HEK293 (cell line): ENCODE results near the gene CDC5L.
A peak's percentile ranks its signal among the peaks of the same experiment; 100 is the strongest.

Experiments
- CTCF ChIA-PET: fragments of 350-600 bp; formaldehyde crosslinking; extraction: SDS; loops from one replicate; lab custom pipeline; 2021; ENCODE audit warnings: antibody characterized with exemption; lab: Yijun Ruan, JAX
- POLR2A ChIA-PET: fragments of 300-600 bp; formaldehyde crosslinking; extraction: SDS; loops from one replicate; lab custom pipeline; 2020; ENCODE audit warnings: antibody characterized with exemption, inconsistent platforms; lab: Yijun Ruan, JAX
- H3K27ac ChIP-seq: fragments of 200-500 bp; sonication (Bioruptor generic); 2 replicates; pipeline ENCODE4 v1.5.1; 2014; ENCODE audit warnings: low read depth, low read length, control low read depth, inconsistent platforms; ENCODE audit errors: extremely low read depth
- H3K36me3 ChIP-seq, 2 experiments: fragments of 200-500 bp in 1 of 2; sonication (Bioruptor generic) in 1 of 2; 1 replicate in 1 of 2; 2 replicates in 1 of 2; pipeline ENCODE4 v1.5.1; 2014 to 2017; ENCODE audit warnings: inconsistent platforms in 2 of 2, low read length in 2 of 2; ENCODE audit not compliant: control insufficient read depth in 2 of 2, insufficient read depth in 1 of 2
- H3K4me1 ChIP-seq: fragments of 200-500 bp; sonication (Bioruptor generic); 2 replicates; pipeline ENCODE4 v1.5.1; 2014; ENCODE audit warnings: mild to moderate bottlenecking, low read length, inconsistent platforms; ENCODE audit not compliant: control insufficient read depth, insufficient read depth
- H3K4me3 ChIP-seq: 2 replicates; pipeline ENCODE4 v1.5.1; 2011; ENCODE audit warnings: low read depth, mild to moderate bottlenecking, control low read depth, low read length, moderate library complexity
- H3K9me3 ChIP-seq: fragments of 200-500 bp; sonication (Bioruptor generic); 2 replicates; pipeline ENCODE4 v1.5.1; 2014; ENCODE audit warnings: low read depth, low read length, inconsistent platforms; ENCODE audit not compliant: control insufficient read depth, insufficient read depth
- EGR2 ChIP-seq: fragments of 450-650 bp; formaldehyde crosslinking; IDR thresholded peaks from 2 replicates; pipeline ENCODE4 v1.5.1; 2016; ENCODE audit warnings: low read depth, missing biosample characterization, missing genetic modification characterization
- FEZF1 ChIP-seq: fragments of 450-650 bp; formaldehyde crosslinking; IDR thresholded peaks from 2 replicates; pipeline ENCODE4 v1.5.1; 2016; ENCODE audit warnings: missing biosample characterization, missing genetic modification characterization
- RBAK ChIP-seq: fragments of 450-650 bp; formaldehyde crosslinking; IDR thresholded peaks from 2 replicates; pipeline ENCODE4 v1.5.1; 2016; ENCODE audit warnings: missing biosample characterization, missing genetic modification characterization
- SCRT2 ChIP-seq: fragments of 450-650 bp; formaldehyde crosslinking; IDR thresholded peaks from 2 replicates; pipeline ENCODE4 v1.5.1; 2016; ENCODE audit warnings: missing biosample characterization, missing genetic modification characterization
- SP2 ChIP-seq: fragments of 450-650 bp; formaldehyde crosslinking; IDR thresholded peaks from 2 replicates; pipeline ENCODE4 v1.5.1; 2016; ENCODE audit warnings: missing biosample characterization, missing genetic modification characterization
- SP7 ChIP-seq: fragments of 450-650 bp; formaldehyde crosslinking; IDR thresholded peaks from 2 replicates; pipeline ENCODE4 v1.5.1; 2016; ENCODE audit warnings: missing biosample characterization, missing genetic modification characterization
- ZBTB1 ChIP-seq: fragments of 450-650 bp; formaldehyde crosslinking; IDR thresholded peaks from 2 replicates; pipeline ENCODE4 v1.5.1; 2016; ENCODE audit warnings: missing biosample characterization, missing genetic modification characterization
- ZBTB7A ChIP-seq: fragments of 450-650 bp; formaldehyde crosslinking; IDR thresholded peaks from 2 replicates; pipeline ENCODE4 v1.5.1; 2016; ENCODE audit warnings: low read depth, missing biosample characterization, missing genetic modification characterization
- ZFHX2 ChIP-seq: fragments of 450-650 bp; formaldehyde crosslinking; conservative IDR thresholded peaks from 2 replicates; pipeline ENCODE4 v1.5.1; 2016; ENCODE audit warnings: missing biosample characterization, missing genetic modification characterization
- ZIC2 ChIP-seq: fragments of 450-650 bp; formaldehyde crosslinking; IDR thresholded peaks from 2 replicates; pipeline ENCODE4 v1.5.1; 2016; ENCODE audit warnings: missing biosample characterization, missing genetic modification characterization
- ZNF155 ChIP-seq: fragments of 450-650 bp; formaldehyde crosslinking; IDR thresholded peaks from 2 replicates; pipeline ENCODE4 v1.5.1; 2016; ENCODE audit warnings: missing biosample characterization, missing genetic modification characterization
- ZNF174 ChIP-seq: fragments of 450-650 bp; formaldehyde crosslinking; IDR thresholded peaks from 2 replicates; pipeline ENCODE4 v1.5.0; 2017; ENCODE audit warnings: missing biosample characterization, mild to moderate bottlenecking, missing genetic modification characterization
- ZNF211 ChIP-seq: fragments of 450-650 bp; formaldehyde crosslinking; IDR thresholded peaks from 2 replicates; pipeline ENCODE4 v1.5.1; 2016; ENCODE audit warnings: low read depth, missing biosample characterization, missing genetic modification characterization
- ZNF24 ChIP-seq: fragments of 450-650 bp; formaldehyde crosslinking; IDR thresholded peaks from 2 replicates; pipeline ENCODE4 v1.5.1; 2016; ENCODE audit warnings: missing biosample characterization, missing genetic modification characterization
- ZNF324 ChIP-seq: fragments of 450-650 bp; formaldehyde crosslinking; IDR thresholded peaks from 2 replicates; pipeline ENCODE4 v1.5.1; 2016; ENCODE audit warnings: missing biosample characterization, missing genetic modification characterization
- ZNF404 ChIP-seq: fragments of 450-650 bp; formaldehyde crosslinking; IDR thresholded peaks from 2 replicates; pipeline ENCODE4 v1.5.1; 2017; ENCODE audit warnings: missing biosample characterization, missing genetic modification characterization
- ZNF549 ChIP-seq: fragments of 450-650 bp; IDR thresholded peaks from 2 replicates; pipeline ENCODE4 v1.5.1; 2018; ENCODE audit warnings: missing biosample characterization, missing genetic modification characterization, mild to moderate bottlenecking, inconsistent platforms, moderate library complexity
- ZNF560 ChIP-seq: fragments of 450-650 bp; formaldehyde crosslinking; IDR thresholded peaks from 2 replicates; pipeline ENCODE4 v1.5.1; 2017; ENCODE audit warnings: missing biosample characterization, missing genetic modification characterization, borderline replicate concordance
- ZNF596 ChIP-seq: fragments of 450-650 bp; IDR thresholded peaks from 2 replicates; pipeline ENCODE4 v1.5.0; 2018; ENCODE audit warnings: missing biosample characterization, mild to moderate bottlenecking, missing genetic modification characterization, moderate library complexity
- ZNF658 ChIP-seq: fragments of 450-650 bp; formaldehyde crosslinking; IDR thresholded peaks from 2 replicates; pipeline ENCODE4; 2016; ENCODE audit warnings: missing biosample characterization, missing genetic modification characterization
- ZNF768 ChIP-seq: fragments of 450-650 bp; formaldehyde crosslinking; IDR thresholded peaks from 2 replicates; pipeline ENCODE4 v1.5.1; 2018; ENCODE audit warnings: missing biosample characterization, mild to moderate bottlenecking, missing genetic modification characterization
- ZSCAN16 ChIP-seq: fragments of 450-650 bp; formaldehyde crosslinking; IDR thresholded peaks from 2 replicates; pipeline ENCODE4 v1.5.1; 2016; ENCODE audit warnings: missing biosample characterization, missing genetic modification characterization
- TF ChIP-seq, protein P1 (sequence below): fragments of 450-650 bp; formaldehyde crosslinking; IDR thresholded peaks from 2 replicates; pipeline ENCODE4 v1.5.1; 2016; ENCODE audit warnings: missing biosample characterization, missing genetic modification characterization
- TF ChIP-seq, protein P2 (sequence below): fragments of 450-650 bp; formaldehyde crosslinking; IDR thresholded peaks from 2 replicates; pipeline ENCODE4 v1.5.1; 2016; ENCODE audit warnings: missing biosample characterization, missing genetic modification characterization
- TF ChIP-seq, protein P3 (sequence below): fragments of 450-650 bp; formaldehyde crosslinking; IDR thresholded peaks from 2 replicates; pipeline ENCODE4 v1.5.1; 2017; ENCODE audit warnings: missing biosample characterization, missing genetic modification characterization

The CDC5L gene

DNA sequence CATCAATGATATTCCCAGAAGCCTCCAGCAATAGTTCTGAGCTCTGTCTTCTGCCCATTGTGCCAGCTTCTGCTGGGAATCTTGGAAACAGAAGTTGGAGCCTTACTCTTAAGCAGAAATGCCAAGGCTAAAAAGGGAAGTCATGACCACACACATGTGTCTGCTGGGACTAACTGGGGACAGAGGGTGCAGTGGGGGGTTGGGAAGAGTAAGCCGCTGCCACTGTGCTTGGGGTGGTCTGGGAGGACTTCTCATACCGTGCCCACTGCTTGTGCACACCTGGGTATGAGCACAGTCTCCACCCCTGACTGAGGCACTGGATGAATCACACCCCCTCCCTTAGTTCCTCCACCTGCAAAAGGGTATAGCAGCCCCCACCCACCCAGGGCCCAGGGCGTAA lies 90.7 kb downstream of the CDC5L start (continued):
- TF ChIP-seq FEZF1 (tag by site-specific recombination) (no peak), ZNF155 (tag by site-specific recombination) (no peak), SCRT2 (tag by site-specific recombination) (no peak), ZNF404 (tag by site-specific recombination) (no peak), RBAK (tag by site-specific recombination) (no peak), ZNF549 (tag by site-specific recombination) (no peak)
- TF ChIP-seq, protein P1, sequence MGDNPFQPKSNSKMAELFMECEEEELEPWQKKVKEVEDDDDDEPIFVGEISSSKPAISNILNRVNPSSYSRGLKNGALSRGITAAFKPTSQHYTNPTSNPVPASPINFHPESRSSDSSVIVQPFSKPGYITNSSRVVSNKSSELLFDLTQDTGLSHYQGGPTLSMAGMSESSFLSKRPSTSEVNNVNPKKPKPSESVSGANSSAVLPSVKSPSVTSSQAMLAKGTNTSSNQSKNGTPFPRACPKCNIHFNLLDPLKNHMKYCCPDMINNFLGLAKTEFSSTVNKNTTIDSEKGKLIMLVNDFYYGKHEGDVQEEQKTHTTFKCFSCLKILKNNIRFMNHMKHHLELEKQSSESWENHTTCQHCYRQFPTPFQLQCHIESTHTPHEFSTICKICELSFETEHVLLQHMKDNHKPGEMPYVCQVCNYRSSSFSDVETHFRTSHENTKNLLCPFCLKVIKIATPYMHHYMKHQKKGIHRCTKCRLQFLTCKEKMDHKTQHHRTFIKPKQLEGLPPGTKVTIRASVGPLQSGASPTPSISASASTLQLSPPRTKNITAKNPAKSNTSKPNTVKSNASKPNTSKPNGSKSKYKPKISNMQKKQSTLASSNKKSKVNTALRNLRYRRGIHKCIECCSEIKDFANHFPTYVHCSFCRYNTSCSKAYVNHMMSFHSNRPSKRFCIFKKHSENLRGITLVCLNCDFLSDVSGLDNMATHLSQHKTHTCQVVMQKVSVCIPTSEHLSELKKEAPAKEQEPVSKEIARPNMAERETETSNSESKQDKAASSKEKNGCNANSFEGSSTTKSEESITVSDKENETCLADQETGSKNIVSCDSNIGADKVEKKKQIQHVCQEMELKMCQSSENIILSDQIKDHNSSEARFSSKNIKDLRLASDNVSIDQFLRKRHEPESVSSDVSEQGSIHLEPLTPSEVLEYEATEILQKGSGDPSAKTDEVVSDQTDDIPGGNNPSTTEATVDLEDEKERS (tag by site-specific recombination): no peak
- TF ChIP-seq, protein P2, sequence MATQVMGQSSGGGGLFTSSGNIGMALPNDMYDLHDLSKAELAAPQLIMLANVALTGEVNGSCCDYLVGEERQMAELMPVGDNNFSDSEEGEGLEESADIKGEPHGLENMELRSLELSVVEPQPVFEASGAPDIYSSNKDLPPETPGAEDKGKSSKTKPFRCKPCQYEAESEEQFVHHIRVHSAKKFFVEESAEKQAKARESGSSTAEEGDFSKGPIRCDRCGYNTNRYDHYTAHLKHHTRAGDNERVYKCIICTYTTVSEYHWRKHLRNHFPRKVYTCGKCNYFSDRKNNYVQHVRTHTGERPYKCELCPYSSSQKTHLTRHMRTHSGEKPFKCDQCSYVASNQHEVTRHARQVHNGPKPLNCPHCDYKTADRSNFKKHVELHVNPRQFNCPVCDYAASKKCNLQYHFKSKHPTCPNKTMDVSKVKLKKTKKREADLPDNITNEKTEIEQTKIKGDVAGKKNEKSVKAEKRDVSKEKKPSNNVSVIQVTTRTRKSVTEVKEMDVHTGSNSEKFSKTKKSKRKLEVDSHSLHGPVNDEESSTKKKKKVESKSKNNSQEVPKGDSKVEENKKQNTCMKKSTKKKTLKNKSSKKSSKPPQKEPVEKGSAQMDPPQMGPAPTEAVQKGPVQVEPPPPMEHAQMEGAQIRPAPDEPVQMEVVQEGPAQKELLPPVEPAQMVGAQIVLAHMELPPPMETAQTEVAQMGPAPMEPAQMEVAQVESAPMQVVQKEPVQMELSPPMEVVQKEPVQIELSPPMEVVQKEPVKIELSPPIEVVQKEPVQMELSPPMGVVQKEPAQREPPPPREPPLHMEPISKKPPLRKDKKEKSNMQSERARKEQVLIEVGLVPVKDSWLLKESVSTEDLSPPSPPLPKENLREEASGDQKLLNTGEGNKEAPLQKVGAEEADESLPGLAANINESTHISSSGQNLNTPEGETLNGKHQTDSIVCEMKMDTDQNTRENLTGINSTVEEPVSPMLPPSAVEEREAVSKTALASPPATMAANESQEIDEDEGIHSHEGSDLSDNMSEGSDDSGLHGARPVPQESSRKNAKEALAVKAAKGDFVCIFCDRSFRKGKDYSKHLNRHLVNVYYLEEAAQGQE: no peak

DNA sequence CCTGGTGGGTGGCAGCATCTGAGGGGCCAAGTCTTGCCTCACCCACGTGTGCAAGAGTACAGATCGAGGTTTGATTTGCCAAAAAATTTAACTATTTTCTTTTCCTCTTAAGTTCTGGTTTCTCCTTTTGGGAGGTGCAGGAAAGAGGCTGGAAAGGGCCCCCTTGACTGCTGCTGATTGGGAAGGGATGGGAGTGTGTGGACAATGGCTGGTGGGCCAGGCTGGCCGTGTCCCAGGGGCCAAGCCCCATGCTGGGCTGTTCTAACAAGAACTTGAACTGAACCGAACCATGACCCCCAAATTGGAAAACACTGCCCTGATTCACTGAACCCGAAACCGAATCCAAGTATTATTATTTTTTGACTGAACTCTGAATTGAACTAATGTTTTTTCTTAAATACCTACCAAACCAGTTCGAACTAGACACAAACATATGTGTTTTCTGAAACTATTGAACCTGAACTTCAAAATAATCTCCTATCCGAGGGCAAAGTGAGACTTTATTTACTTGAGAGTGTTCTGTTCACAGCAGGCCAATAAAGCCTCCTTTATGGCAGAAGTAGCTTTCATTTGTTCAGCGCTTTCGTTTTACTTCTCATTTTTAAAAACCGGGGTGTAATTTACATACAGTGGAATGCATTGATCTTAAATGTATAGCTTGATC lies 91.2 kb downstream of the CDC5L start:
- Histone ChIP-seq H3K36me3 (no peaks in the 10 kb centered on the region), H3K27ac (no peak overlapping the region), H3K4me1 (no peaks in the 10 kb centered on the region), H3K9me3 (no peaks in the 10 kb centered on the region), H3K4me3 (no peak overlapping the region)
- CTCF ChIA-PET: interaction anchor here (0.7 to 4.9 kb wide), 7 partner anchors 9 to 1444 kb away, joined by 3 to 71 read pairs (median 11); no protein-coding TSS in a partner anchor
- POLR2A ChIA-PET: no interaction called here
- TF ChIP-seq ZNF596 (no peak), ZBTB7A (no peak), ZFHX2 (tag by site-specific recombination) (peak; percentile 28; the same call in 1 of the 2 replicates), RBAK (tag by site-specific recombination) (no peak), ZIC2 (tag by site-specific recombination) (no peak), ZNF174 (tag by site-specific recombination) (no peak), SP7 (tag by site-specific recombination) (no peak), ZNF658 (tag by site-specific recombination) (no peak), ZBTB1 (tag by site-specific recombination) (no peak), EGR2 (tag by site-specific recombination) (0 out of 2 replicates have a peak, but pooled peaks have one; percentile 29), ZNF560 (no peak), ZNF211 (tag by site-specific recombination) (no peak), ZNF324 (tag by site-specific recombination) (no peak), FEZF1 (tag by site-specific recombination) (no peak), SP2 (tag by site-specific recombination) (no peak), ZNF24 (tag by site-specific recombination) (no peak), SCRT2 (tag by site-specific recombination) (no peak), ZSCAN16 (peak; percentile 65; the same call in 1 of the 2 replicates), ZNF768 (tag by site-specific recombination) (no peak)
- TF ChIP-seq, protein P3, sequence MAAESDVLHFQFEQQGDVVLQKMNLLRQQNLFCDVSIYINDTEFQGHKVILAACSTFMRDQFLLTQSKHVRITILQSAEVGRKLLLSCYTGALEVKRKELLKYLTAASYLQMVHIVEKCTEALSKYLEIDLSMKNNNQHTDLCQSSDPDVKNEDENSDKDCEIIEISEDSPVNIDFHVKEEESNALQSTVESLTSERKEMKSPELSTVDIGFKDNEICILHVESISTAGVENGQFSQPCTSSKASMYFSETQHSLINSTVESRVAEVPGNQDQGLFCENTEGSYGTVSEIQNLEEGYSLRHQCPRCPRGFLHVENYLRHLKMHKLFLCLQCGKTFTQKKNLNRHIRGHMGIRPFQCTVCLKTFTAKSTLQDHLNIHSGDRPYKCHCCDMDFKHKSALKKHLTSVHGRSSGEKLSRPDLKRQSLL: no peak
